HepG2 (cell line): ENCODE measurements around the gene ZG16. TPM values are rescaled to one million over a fixed set of nuclear protein-coding genes. Genes with fewer than 3 reads are reported as not detected.
A peak's percentile ranks its signal among the peaks of the same experiment; 100 is the strongest.

Experiments used
- BCL3 ChIP-seq: sonication (generic); formaldehyde crosslinking; IDR thresholded peaks from 2 replicates; pipeline ENCODE4 v1.5.1; 2020; ENCODE audit warnings: mild to moderate bottlenecking, missing genetic modification reagents, moderate library complexity
- JUNB ChIP-seq: sonication (generic); formaldehyde crosslinking; IDR thresholded peaks from 2 replicates; pipeline ENCODE4 v1.8.0; 2022; ENCODE audit warnings: missing genetic modification reagents, mild to moderate bottlenecking, borderline replicate concordance
- NFATC3 ChIP-seq: sonication (generic); formaldehyde crosslinking; IDR thresholded peaks from 2 replicates; pipeline ENCODE4 v1.5.1; 2020; ENCODE audit warnings: mild to moderate bottlenecking, missing genetic modification reagents
- NR2F6 ChIP-seq, 2 experiments: IDR thresholded peaks; 2 replicates each; pipeline ENCODE4 v1.6.1; 2016; ENCODE audit warnings: antibody characterized with exemption in 1 of 2, mild to moderate bottlenecking in 1 of 2
- PBX2 ChIP-seq: IDR thresholded peaks from 2 replicates; pipeline ENCODE4 v1.6.1; 2016; ENCODE audit warnings: control low read depth
- RBM22 ChIP-seq: fragments of 200-400 bp; formaldehyde crosslinking; optimal IDR thresholded peaks from 2 replicates; pipeline ENCODE3; 2017; ENCODE audit warnings: mild to moderate bottlenecking, low read length, moderate library complexity
- RCOR2 ChIP-seq: IDR thresholded peaks from 2 replicates; pipeline ENCODE4 v1.6.1; 2016; ENCODE audit warnings: missing biosample characterization, missing genetic modification reagents
- RFX5 ChIP-seq: IDR thresholded peaks from 2 replicates; pipeline ENCODE4 v1.6.1; 2011; ENCODE audit warnings: low read depth, low read length, improper control_type of control experiment
- SALL1 ChIP-seq: sonication (generic); formaldehyde crosslinking; IDR thresholded peaks from 2 replicates; pipeline ENCODE4 v1.8.0; 2022; ENCODE audit warnings: mild to moderate bottlenecking, missing genetic modification reagents
- SKI ChIP-seq: fragments of 450-650 bp; IDR thresholded peaks from one replicate; pipeline ENCODE4 v1.6.1; 2018; ENCODE audit warnings: mild to moderate bottlenecking; ENCODE audit not compliant: partially characterized antibody
- SNAPC5 ChIP-seq: sonication (generic); formaldehyde crosslinking; IDR thresholded peaks from 2 replicates; pipeline ENCODE4 v1.8.1; 2023; ENCODE audit warnings: mild to moderate bottlenecking, missing genetic modification reagents, borderline replicate concordance
- ZBED4 ChIP-seq: sonication (generic); formaldehyde crosslinking; IDR thresholded peaks from 2 replicates; pipeline ENCODE4 v1.4.0; 2020; ENCODE audit warnings: missing genetic modification reagents, borderline replicate concordance
- ZBTB14 ChIP-seq: sonication (generic); formaldehyde crosslinking; IDR thresholded peaks from 2 replicates; pipeline ENCODE4 v1.4.0; 2020; ENCODE audit warnings: missing genetic modification reagents
- ZKSCAN1 ChIP-seq: fragments of 150-350 bp; IDR thresholded peaks from 2 replicates; pipeline ENCODE4 v1.6.1; 2014; ENCODE audit warnings: low read length
- ZNF17 ChIP-seq: sonication (generic); formaldehyde crosslinking; IDR thresholded peaks from 2 replicates; pipeline ENCODE4 v1.5.0; 2020; ENCODE audit warnings: mild to moderate bottlenecking, missing genetic modification reagents
- ZNF276 ChIP-seq: sonication (generic); formaldehyde crosslinking; IDR thresholded peaks from 2 replicates; pipeline ENCODE4 v1.4.0; 2020; ENCODE audit warnings: mild to moderate bottlenecking, low read depth, missing genetic modification reagents
- ZNF576 ChIP-seq: sonication (generic); formaldehyde crosslinking; IDR thresholded peaks from 2 replicates; pipeline ENCODE4 v1.4.0; 2020; ENCODE audit warnings: mild to moderate bottlenecking, missing genetic modification reagents
- ZNF597 ChIP-seq: sonication (generic); formaldehyde crosslinking; IDR thresholded peaks from 2 replicates; pipeline ENCODE4 v1.5.0; 2020; ENCODE audit warnings: missing genetic modification reagents
- polyA plus RNA-seq, 8 experiments: library from polyadenylated mRNA; depleted of rRNA in 3 of 8; stranded (reverse) in 7 of 8; unstranded in 1 of 8; fragments of >200 nt; fragmentation: Illumina TruSeq in 4 of 8; extraction: Trizol in 4 of 8; gene quantifications; 2 replicates each; pipeline versions ENCODE4 v1.2.1 to v1.2.3, GENCODE V29; 2011 to 2016; ENCODE audit warnings: low read depth in 4 of 8, missing spikeins in 1 of 8, mixed read lengths in 1 of 8; ENCODE audit not compliant: insufficient read depth in 1 of 8
- total RNA-seq, 5 experiments: library from RNA; depleted of rRNA; stranded (reverse); fragments of >200 nt; fragmentation: Illumina TruSeq; extraction: Trizol; gene quantifications; 2 replicates each; pipeline ENCODE4 v1.2.3, GENCODE V29; 2016; ENCODE audit warnings: low read depth in 1 of 5

ZG16 gene
- total and polyA plus RNA-seq, 2 of the 13 experiments (the other 11 are each of a cell fraction or from before 2014, with no cell fraction given) = 0.04 to 0.07 TPM

GRCh38 chr16:29784901-29785500 is 6.9 kb downstream of the ZG16 start (continued):
- TF ChIP-seq PBX2 (CRISPR knock-in tag) (no peak), ZKSCAN1 (0 out of 2 replicates have a peak, but pooled peaks have one; percentile 15), SALL1 (peak; percentile 75), RBM22 (no peak), SNAPC5 (no peak), ZBTB14 (peak; percentile 69), ZNF17 (CRISPR knock-in tag) (no peak), ZNF597 (no peak), SKI (no peak), ZNF576 (CRISPR knock-in tag) (no peak), ZBED4 (CRISPR knock-in tag) (0 out of 2 replicates have a peak, but pooled peaks have one; percentile 37), NFATC3 (CRISPR knock-in tag) (0 out of 2 replicates have a peak, but pooled peaks have one; percentile 57), ZNF276 (CRISPR knock-in tag) (no peak), RCOR2 (CRISPR knock-in tag) (peak; percentile 50; the same call in 1 of the 2 replicates), JUNB (CRISPR knock-in tag) (no peak), NR2F6 (IDR thresholded peaks at IDR 0.05) (no peak), NR2F6 (CRISPR knock-in tag; IDR thresholded peaks at IDR 0.05) (peak; percentile 59; the same call in 1 of the 2 replicates), RFX5 (no peak), BCL3 (peak; percentile 84)
